Right lobe of liver (tissue), 6 donors: Measurements from ENCODE around the gene STAC2. TPM values are rescaled to one million over a fixed set of nuclear protein-coding genes. Genes with fewer than 3 reads are reported as not detected.

Experiments
- ATAC-seq, 4 donors: fragments of 200-7000 bp; cut with Tn5 transposase; one replicate each; pipeline ENCODE4 v1.9.1; 2020; ENCODE audit warnings: mild to moderate bottlenecking in 4 of 4, moderate library complexity in 4 of 4
- DNase-seq, 3 donors: peaks; one replicate each; pipeline ENCODE4 v3.0.0-alpha.2; 2020
- H3K27ac ChIP-seq, 3 donors: fragments of 200-600 bp; one replicate each; pipeline ENCODE4 v1.8.0; 2022
- H3K27me3 ChIP-seq, 2 donors: fragments of 200-600 bp; one replicate each; pipeline ENCODE4 v1.8.0; 2022
- H3K36me3 ChIP-seq, 4 donors: fragments of 200-600 bp; sonication (generic) in 1 of 4; one replicate each; pipeline versions ENCODE4 v1.5.1 to v1.8.0; 2017 to 2022; ENCODE audit warnings: control low read depth in 1 of 4
- H3K4me1 ChIP-seq, 4 donors: fragments of 200-600 bp; sonication (generic) in 1 of 4; one replicate each; pipeline versions ENCODE4 v1.5.1 to v1.8.0; 2017 to 2022; ENCODE audit warnings: control low read depth in 1 of 4
- H3K4me3 ChIP-seq, 3 donors: fragments of 200-600 bp; one replicate each; pipeline ENCODE4 v1.8.0; 2022
- H3K9me3 ChIP-seq, 4 donors: fragments of 200-600 bp; sonication (generic) in 1 of 4; one replicate each; pipeline versions ENCODE4 v1.5.1 to v1.8.0; 2017 to 2022; ENCODE audit warnings: control low read depth in 1 of 4
- CTCF ChIP-seq, 4 donors: fragments of 200-600 bp in 3 of 4; fragments of 450-650 bp in 1 of 4; IDR thresholded peaks; one replicate each; pipeline versions ENCODE4 v1.5.1 to v1.8.0; 2016 to 2022; ENCODE audit warnings: antibody characterized with exemption in 4 of 4, mild to moderate bottlenecking in 2 of 4
- POLR2A ChIP-seq: fragments of 450-650 bp; IDR thresholded peaks from one replicate; pipeline ENCODE4 v1.6.1; 2017; ENCODE audit warnings: antibody characterized with exemption, mild to moderate bottlenecking
- WGBS: methylation state at CpG from one replicate; pipeline ENCODE4 v1.1.6; 2018; ENCODE audit warnings: low coverage, low lambda C conversion rate; ENCODE audit not compliant: insufficient coverage; ENCODE audit errors: missing lambda C conversion rate; 5-methylcytosine and 5-hydroxymethylcytosine counted together
- intact Hi-C, 2 donors: fragments of 100-400 bp; cut with DNase I; formaldehyde crosslinking; loops; one replicate each; pipeline versions ENCODE4 v1.11.2 to v1.14.1; 2022
- total RNA-seq, 6 experiments: library from RNA; depleted of rRNA in 2 of 6; stranded (reverse); fragments of >200 nt in 2 of 6; fragmentation: NEBNext Ultra II Directional in 3 of 6; extraction: Animal tissue kit (Norgen Biotek cat#: 25700) in 3 of 6; gene quantifications; one replicate each; pipeline versions ENCODE4 v1.1.0 to v1.2.4, GENCODE V29; 2016 to 2023
- donor health status: DM: no; HTN: yes; CAD: no.
- donor health status: DM: no; HTN: no; CAD: no.
- donor health status: DM: no; HTN: no; CAD: no.
- donor health status: DM: no; HTN: yes; CAD: no.
- donor health status: DM: no; HTN: yes; CAD: no.

The STAC2 gene
- total RNA-seq, 6 experiments from 2014 or later, result not detected

GRCh38 chr17:39175695-39176093, 50.1 kb downstream of the STAC2 start:
- no peaks in the 10 kb centered on the region for H3K9me3 ChIP-seq
- no peak for TF ChIP-seq CTCF (IDR thresholded peaks at IDR 0.05)
- TF ChIP-seq POLR2A, result no peak
- no CpG with 5 or more reads among the region's 10 CpGs for WGBS
- DNase-seq (no peak), ATAC-seq (no peak)
- H3K36me3 ChIP-seq, result no peaks in the 10 kb centered on the region
- H3K4me3 ChIP-seq, result no peak overlapping the region
- H3K27ac ChIP-seq, result no peak overlapping the region
- no peaks in the 10 kb centered on the region for H3K27me3 ChIP-seq
- intact Hi-C loops, result no loop called here
- no peaks in the 10 kb centered on the region for H3K4me1 ChIP-seq

DNA sequence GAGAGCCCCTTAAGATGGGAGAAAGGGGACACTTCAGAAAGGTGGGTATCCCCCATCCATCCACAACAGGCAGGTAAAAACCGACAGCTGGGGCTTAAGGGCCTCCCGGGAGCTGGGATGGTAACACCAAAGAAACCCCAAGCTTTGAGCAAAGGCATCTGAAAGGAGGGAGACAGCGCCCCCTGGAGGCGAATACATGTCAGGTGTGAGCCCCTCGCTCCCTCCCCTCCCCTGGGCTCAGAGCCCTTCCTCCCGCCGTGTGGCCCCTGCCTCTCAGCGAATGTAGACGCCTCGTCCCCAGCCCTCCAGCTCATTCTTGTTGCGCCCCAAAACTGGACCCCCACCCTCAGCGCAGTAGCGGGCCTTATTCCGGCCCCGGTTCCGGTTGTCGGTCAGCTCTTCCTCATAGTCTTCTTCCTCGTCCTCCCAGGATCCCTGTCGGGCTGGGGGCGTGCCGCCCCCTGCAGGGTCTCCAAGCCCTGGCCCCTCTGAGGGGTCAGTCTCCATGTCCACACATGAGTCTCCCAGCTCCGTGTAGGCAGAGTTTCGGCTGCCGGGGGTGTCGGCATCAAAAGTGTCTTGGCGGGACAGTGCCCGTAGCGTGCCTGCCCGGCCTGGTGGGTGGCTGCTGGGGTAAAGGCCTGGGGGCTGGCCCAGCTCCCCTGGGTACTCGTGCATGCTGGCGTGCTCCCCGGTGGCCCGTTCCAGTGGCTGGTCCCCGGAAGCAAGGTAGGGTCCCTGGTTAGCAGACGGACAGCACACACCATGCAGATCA, 50.6 kb downstream of the STAC2 start:
- Histone ChIP-seq H3K4me1 (no peaks in the 10 kb centered on the region), H3K36me3 (no peaks in the 10 kb centered on the region), H3K27me3 (no peaks in the 10 kb centered on the region), H3K9me3 (no peaks in the 10 kb centered on the region), H3K4me3 (no peak overlapping the region), H3K27ac (no peak overlapping the region)
- ATAC-seq, result peak; percentile 51 to 77 (median 74)
- 31% methylated on average over 19 of the region's 35 CpGs for WGBS
- intact Hi-C loops, result no loop called here
- TF ChIP-seq CTCF (IDR thresholded peaks at IDR 0.05) (peak; percentile 59 to 83 (median 79)), POLR2A (no peak)
- DNase-seq, result peak in 1 of 3 donors; percentile 60

GRCh38 chr17:39173526-39174274, 52.0 kb downstream of the STAC2 start:
- TF ChIP-seq CTCF (IDR thresholded peaks at IDR 0.05) (no peak), POLR2A (no peak)
- no peaks in the 10 kb centered on the region for H3K27me3 ChIP-seq
- H3K27ac ChIP-seq, result no peak overlapping the region
- H3K4me3 ChIP-seq, result no peak overlapping the region
- no peaks in the 10 kb centered on the region for H3K36me3 ChIP-seq
- DNase-seq, result no peak
- intact Hi-C loops, result no loop called here
- 55% methylated on average over 6 of the region's 10 CpGs for WGBS
- peak in 1 of 4 donors; percentile 6 for ATAC-seq
- H3K9me3 ChIP-seq, result no peaks in the 10 kb centered on the region
- H3K4me1 ChIP-seq, result no peaks in the 10 kb centered on the region

- WGBS, result 82% methylated on average over 4 of the region's 5 CpGs
- intact Hi-C loops, result no loop called here
- H3K27me3 ChIP-seq, result no peaks in the 10 kb centered on the region
- no peak for TF ChIP-seq POLR2A
- no peak for TF ChIP-seq CTCF (IDR thresholded peaks at IDR 0.05)
- no peaks in the 10 kb centered on the region for H3K9me3 ChIP-seq
- no peaks in the 10 kb centered on the region for H3K36me3 ChIP-seq
- H3K4me3 ChIP-seq, result no peak overlapping the region
- DNase-seq (no peak), ATAC-seq (no peak)
- no peak overlapping the region for H3K27ac ChIP-seq
- no peaks in the 10 kb centered on the region for H3K4me1 ChIP-seq
Observed at GRCh38 chr17:39173080-39173479, 52.7 kb downstream of the STAC2 start.
